DND-41 (cell line): ENCODE results near the gene WDTC1.

Experiments
- ATAC-seq: fragments of 200-7000 bp; cut with Tn5 transposase; 3 replicates; pipeline ENCODE4 v1.9.1; 2021; ENCODE audit warnings: low read depth; ENCODE audit not compliant: insufficient read depth
- DNase-seq: peaks from one replicate; pipeline ENCODE4 v3.0.0-alpha.2; 2020
- H2AFZ ChIP-seq: 2 replicates; pipeline ENCODE4 v1.6.0; 2012; ENCODE audit warnings: low read depth, low read length
- H3K27ac ChIP-seq: 2 replicates; pipeline ENCODE4 v1.5.1; 2012; ENCODE audit warnings: low read length, inconsistent platforms
- H3K27me3 ChIP-seq: fragments of 200-600 bp; sonication (generic); 2 replicates; pipeline ENCODE4 v1.6.0; 2012; ENCODE audit warnings: low read length, mild to moderate bottlenecking, inconsistent platforms; ENCODE audit not compliant: insufficient read depth, poor library complexity
- H3K36me3 ChIP-seq: 2 replicates; pipeline ENCODE4 v1.5.1; 2012; ENCODE audit warnings: low read length, inconsistent platforms; ENCODE audit not compliant: insufficient read depth
- H3K4me1 ChIP-seq: 2 replicates; pipeline ENCODE4 v1.5.1; 2012; ENCODE audit warnings: mild to moderate bottlenecking, low read length; ENCODE audit not compliant: insufficient read depth
- H3K4me2 ChIP-seq: 2 replicates; pipeline ENCODE4 v1.6.0; 2012; ENCODE audit warnings: mild to moderate bottlenecking, moderate library complexity, low read length, inconsistent platforms; ENCODE audit not compliant: insufficient read depth
- H3K4me3 ChIP-seq, 2 experiments: fragments of 200-600 bp in 1 of 2; shearing (Covaris generic) in 1 of 2; 2 replicates each; pipeline ENCODE4 v1.5.1; 2012 to 2016; ENCODE audit warnings: inconsistent platforms in 2 of 2, low read length in 2 of 2, mild to moderate bottlenecking in 2 of 2, low read depth in 1 of 2, moderate library complexity in 1 of 2
- H3K79me2 ChIP-seq: 2 replicates; pipeline ENCODE4 v1.6.0; 2012; ENCODE audit warnings: low read length, inconsistent platforms; ENCODE audit not compliant: insufficient read depth
- H3K9ac ChIP-seq: 2 replicates; pipeline ENCODE4 v1.6.0; 2012; ENCODE audit warnings: low read depth, mild to moderate bottlenecking, inconsistent platforms, low read length, moderate library complexity
- H3K9me3 ChIP-seq: 2 replicates; pipeline ENCODE4 v1.5.1; 2012; ENCODE audit warnings: low read length, moderate library complexity, mild to moderate bottlenecking, inconsistent platforms; ENCODE audit not compliant: insufficient read depth, severe bottlenecking
- H4K20me1 ChIP-seq: 2 replicates; pipeline ENCODE4 v1.6.0; 2012; ENCODE audit warnings: low read length; ENCODE audit not compliant: insufficient read depth
- EZH2 ChIP-seq: IDR thresholded peaks from 3 replicates; pipeline ENCODE4 v1.6.1; 2012; ENCODE audit warnings: borderline replicate concordance, low read depth, mild to moderate bottlenecking, moderate library complexity, low read length, inconsistent platforms; ENCODE audit not compliant: severe bottlenecking
- TF ChIP-seq, protein P1 (sequence below): IDR thresholded peaks from 2 replicates; pipeline ENCODE4 v1.5.1; 2012; ENCODE audit warnings: borderline replicate concordance, low read length, moderate library complexity, mild to moderate bottlenecking; ENCODE audit not compliant: poor library complexity, severe bottlenecking; ENCODE audit errors: extremely low read depth

WDTC1 gene

DNA sequence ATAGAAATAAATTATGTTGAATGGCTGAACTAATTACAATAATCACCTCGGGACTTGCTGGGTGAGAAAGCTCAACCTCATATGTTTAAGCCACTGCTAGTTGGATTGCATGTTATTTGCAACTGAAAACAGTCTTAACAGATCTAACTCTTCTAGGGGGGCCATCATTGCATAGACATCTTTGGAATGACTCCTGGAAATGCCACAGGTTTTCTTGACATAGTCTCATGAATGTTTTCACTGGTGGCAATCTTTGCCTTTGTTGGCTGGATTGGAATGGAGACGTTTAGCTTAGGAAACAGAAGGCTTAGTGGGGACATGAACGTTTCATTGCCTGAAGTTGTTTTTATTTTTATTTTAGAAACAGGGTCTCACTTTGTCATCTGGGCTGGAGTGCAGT, 8.8 kb upstream of the WDTC1 start:
- H2AFZ ChIP-seq: no peak overlapping the region
- ATAC-seq (no peak), DNase-seq (no peak)
- no peak overlapping the region for H3K4me3 ChIP-seq
- H3K27me3 ChIP-seq: no peaks in the 10 kb centered on the region
- H3K27ac ChIP-seq: no peak overlapping the region
- H3K4me1 ChIP-seq: no peaks in the 10 kb centered on the region
- H3K36me3 ChIP-seq: no peaks in the 10 kb centered on the region
- no peaks in the 10 kb centered on the region for H3K79me2 ChIP-seq
- TF ChIP-seq, protein P1, sequence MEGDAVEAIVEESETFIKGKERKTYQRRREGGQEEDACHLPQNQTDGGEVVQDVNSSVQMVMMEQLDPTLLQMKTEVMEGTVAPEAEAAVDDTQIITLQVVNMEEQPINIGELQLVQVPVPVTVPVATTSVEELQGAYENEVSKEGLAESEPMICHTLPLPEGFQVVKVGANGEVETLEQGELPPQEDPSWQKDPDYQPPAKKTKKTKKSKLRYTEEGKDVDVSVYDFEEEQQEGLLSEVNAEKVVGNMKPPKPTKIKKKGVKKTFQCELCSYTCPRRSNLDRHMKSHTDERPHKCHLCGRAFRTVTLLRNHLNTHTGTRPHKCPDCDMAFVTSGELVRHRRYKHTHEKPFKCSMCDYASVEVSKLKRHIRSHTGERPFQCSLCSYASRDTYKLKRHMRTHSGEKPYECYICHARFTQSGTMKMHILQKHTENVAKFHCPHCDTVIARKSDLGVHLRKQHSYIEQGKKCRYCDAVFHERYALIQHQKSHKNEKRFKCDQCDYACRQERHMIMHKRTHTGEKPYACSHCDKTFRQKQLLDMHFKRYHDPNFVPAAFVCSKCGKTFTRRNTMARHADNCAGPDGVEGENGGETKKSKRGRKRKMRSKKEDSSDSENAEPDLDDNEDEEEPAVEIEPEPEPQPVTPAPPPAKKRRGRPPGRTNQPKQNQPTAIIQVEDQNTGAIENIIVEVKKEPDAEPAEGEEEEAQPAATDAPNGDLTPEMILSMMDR: no peak
- TF ChIP-seq EZH2: no peak
- no peak overlapping the region for H3K4me2 ChIP-seq
- no peak overlapping the region for H3K9ac ChIP-seq
- H4K20me1 ChIP-seq: no peaks in the 10 kb centered on the region
- no peaks in the 10 kb centered on the region for H3K9me3 ChIP-seq

DNA sequence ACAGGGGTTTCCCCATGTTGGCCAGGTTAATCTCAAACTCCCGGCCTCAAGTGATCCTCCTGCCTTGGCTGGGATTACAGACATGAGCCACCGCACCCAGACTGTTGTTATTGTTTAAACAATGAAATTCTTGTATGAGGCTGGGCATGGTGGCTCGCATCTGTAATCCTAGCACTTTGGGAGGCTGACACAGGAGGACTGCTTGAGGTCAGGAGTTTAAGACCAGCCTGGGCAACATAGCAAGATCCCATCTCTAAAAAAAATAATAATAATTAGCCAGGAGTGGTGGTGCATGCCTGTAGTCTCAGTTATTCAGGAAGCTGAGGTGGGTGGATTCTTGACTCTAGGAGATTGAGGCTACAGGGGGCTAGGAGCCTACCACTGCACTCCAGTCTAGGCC, 6.7 kb upstream of the WDTC1 start:
- H3K4me3 ChIP-seq: no peak overlapping the region
- DNase-seq (no peak), ATAC-seq (no peak)
- no peak overlapping the region for H3K27ac ChIP-seq
- H4K20me1 ChIP-seq: no peaks in the 10 kb centered on the region
- TF ChIP-seq, protein P1: no peak
- TF ChIP-seq EZH2: no peak
- no peaks in the 10 kb centered on the region for H3K4me1 ChIP-seq
- H3K27me3 ChIP-seq: no peaks in the 10 kb centered on the region
- no peaks in the 10 kb centered on the region for H3K79me2 ChIP-seq
- H3K9ac ChIP-seq: no peak overlapping the region
- no peak overlapping the region for H3K4me2 ChIP-seq
- H3K36me3 ChIP-seq: no peaks in the 10 kb centered on the region
- H3K9me3 ChIP-seq: no peaks in the 10 kb centered on the region
- H2AFZ ChIP-seq: no peak overlapping the region

DNA sequence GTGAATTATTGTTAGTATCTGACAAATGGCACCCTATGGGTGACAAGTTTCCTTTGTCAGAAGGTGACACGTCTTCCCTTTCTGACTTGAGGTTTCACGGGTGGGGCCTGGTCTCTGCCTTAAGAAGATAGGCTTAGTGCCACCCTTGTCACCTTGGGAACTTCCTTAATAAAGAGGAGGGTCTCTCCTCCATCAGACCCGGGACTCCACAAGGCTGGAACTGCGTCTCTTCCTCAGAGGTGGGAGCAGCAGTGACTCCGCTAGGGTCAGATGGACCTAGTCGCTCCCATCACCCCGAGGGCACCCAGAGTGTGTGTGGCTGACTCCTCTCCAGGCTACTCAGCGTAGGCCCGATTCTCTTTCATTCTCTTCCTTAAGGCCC, 774 bp upstream of the WDTC1 start:
- no peaks in the 10 kb centered on the region for H3K36me3 ChIP-seq
- H3K79me2 ChIP-seq: peaks cover 31% of the 10 kb centered on the region
- no peaks in the 10 kb centered on the region for H3K9me3 ChIP-seq
- peaks cover 26% of the 10 kb centered on the region for H3K4me1 ChIP-seq
- H3K27ac ChIP-seq: peak overlapping the region; percentile 67
- H4K20me1 ChIP-seq: 0 out of 2 replicates have a peak, but pooled peaks cover 6% of the 10 kb centered on the region
- DNase-seq (no peak), ATAC-seq (no peak)
- H3K9ac ChIP-seq: peak overlapping the region; percentile 50
- no peak for TF ChIP-seq EZH2
- TF ChIP-seq, protein P1: no peak
- peak overlapping the region; percentile 86 for H3K4me2 ChIP-seq
- H3K4me3 ChIP-seq: peak overlapping the region in 1 of 2 experiments; percentile 83; a peak in 2 of 4 replicates
- peak overlapping the region; percentile 95 for H2AFZ ChIP-seq
- H3K27me3 ChIP-seq: no peaks in the 10 kb centered on the region

DNA sequence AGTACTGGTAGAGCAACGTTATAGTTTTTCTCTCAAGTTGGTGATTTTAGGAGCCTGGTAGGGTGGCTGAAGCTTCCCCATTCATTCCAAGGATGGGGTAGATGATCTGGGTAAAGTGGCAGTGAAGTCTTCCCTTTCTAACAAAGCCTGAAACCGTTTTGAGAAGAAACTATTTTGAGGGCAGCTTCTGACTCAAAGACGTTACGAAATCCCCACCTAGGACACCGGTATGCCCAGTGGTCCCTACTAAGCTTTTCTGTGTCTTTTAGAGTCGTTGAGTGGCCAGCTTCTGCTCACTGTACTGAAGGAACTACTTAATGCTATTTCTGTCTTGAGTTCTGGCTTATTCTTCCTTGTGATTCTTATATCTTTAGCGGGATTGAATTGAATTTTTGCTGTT, 1.4 kb downstream of the WDTC1 start:
- ATAC-seq (no peak), DNase-seq (no peak)
- peak overlapping the region; percentile 72 for H3K27ac ChIP-seq
- H3K4me2 ChIP-seq: peak overlapping the region; percentile 86
- peaks cover 44% of the 10 kb centered on the region for H3K79me2 ChIP-seq
- TF ChIP-seq, protein P1: no peak
- no peak for TF ChIP-seq EZH2
- H3K27me3 ChIP-seq: no peaks in the 10 kb centered on the region
- H3K9ac ChIP-seq: peak overlapping the region; percentile 63
- H3K4me3 ChIP-seq: peak overlapping the region; percentile 57 to 83
- 0 out of 2 replicates have a peak, but pooled peaks cover 6% of the 10 kb centered on the region for H4K20me1 ChIP-seq
- no peaks in the 10 kb centered on the region for H3K9me3 ChIP-seq
- H2AFZ ChIP-seq: peak overlapping the region; percentile 74; the same call in 1 of the 2 replicates
- no peaks in the 10 kb centered on the region for H3K36me3 ChIP-seq
- H3K4me1 ChIP-seq: peaks cover 26% of the 10 kb centered on the region
